Measurements from ENCODE around the gene LAMTOR3. TPM values are rescaled to one million over a fixed set of nuclear protein-coding genes. Genes with fewer than 3 reads are reported as not detected.
"Not testable (repeated sequence)": the region's sequence is repeated elsewhere in the genome, so short reads cannot be mapped to it uniquely, and the experiment has no call there.

LAMTOR3 gene
- total RNA-seq, 1 donor from 2014 or later, result 32.8 TPM

GRCh38 chr4:99832321-99832720 lies 61.9 kb downstream of the LAMTOR3 start:
- DNase-seq (ENCODE audit: low read depth, low spot score), result no peak

- not testable (repeated sequence) for DNase-seq (ENCODE audit: low read depth, low spot score)
These were observed 64.2 kb downstream of the LAMTOR3 start for GRCh38 chr4:99830051-99830450.

GRCh38 chr4:99828477-99828876 lies 65.8 kb downstream of the LAMTOR3 start:
- DNase-seq (ENCODE audit: low read depth, low spot score), result no peak

Other genes with a start within 250 kb of the LAMTOR3 start
- gene C4orf54, start 236.6 kb downstream of the LAMTOR3 start, total RNA-seq, result not detected in 2 replicates
- gene DAPP1, start 77.6 kb downstream of the LAMTOR3 start, total RNA-seq, result not detected in 2 replicates
- 74.5 and 127 TPM in 2 replicates for gene DNAJB14, start 52.2 kb upstream of the LAMTOR3 start, total RNA-seq
- 574 and 739 TPM in 2 replicates for gene H2AZ1, start 55.8 kb upstream of the LAMTOR3 start, total RNA-seq